ENCODE data around the gene NEU4. TPM values are rescaled to one million over a fixed set of nuclear protein-coding genes. Genes with fewer than 3 reads are reported as not detected.
"Not testable (repeated sequence)": the region's sequence is repeated elsewhere in the genome, so short reads cannot be mapped to it uniquely, and the experiment has no call there.

The NEU4 gene
- total and polyA plus RNA-seq, 2 of the 4 experiments (the other 2 are of a cell fraction), result not detected

DNA sequence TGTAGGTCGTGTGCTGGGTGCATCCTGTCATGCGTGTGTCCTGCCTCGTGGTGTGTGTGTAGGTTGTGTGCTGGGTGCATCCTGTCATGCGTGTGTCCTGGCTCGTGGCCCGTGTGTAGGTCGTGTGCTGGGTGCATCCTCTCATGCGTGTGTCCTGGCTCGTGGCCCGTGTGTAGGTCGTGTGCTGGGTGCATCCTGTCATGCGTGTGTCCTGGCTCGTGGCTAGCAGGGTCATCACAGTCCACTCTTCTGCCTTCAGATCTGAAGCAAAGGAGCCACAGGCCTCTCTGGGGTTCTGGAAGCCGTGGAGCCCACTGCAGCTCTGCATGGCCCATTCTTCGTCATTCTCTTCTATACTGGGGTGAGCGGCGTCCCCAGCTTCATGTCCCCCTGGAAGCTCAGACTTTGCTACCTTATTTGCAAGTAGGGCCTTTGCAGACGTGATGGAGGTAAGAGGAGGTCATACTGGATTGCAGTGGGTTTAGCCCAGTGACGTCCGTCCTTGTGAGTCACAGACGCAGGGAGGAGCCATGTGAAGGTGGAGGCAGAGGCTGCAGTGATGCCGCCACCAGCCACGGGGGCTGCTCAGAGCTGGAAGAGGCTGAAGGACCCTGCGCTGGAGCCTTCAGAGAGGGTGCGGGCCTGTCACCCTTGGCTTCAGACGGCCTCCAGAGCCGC, 11.1 kb downstream of the NEU4 start:
- H3K27me3 ChIP-seq (ENCODE audit: control insufficient read depth, insufficient read depth, low read length), result peaks cover 15% of the 10 kb centered on the region; the same call in 1 of the 2 replicates
- H2AK9ac ChIP-seq (replicated peaks; ENCODE audit: low read depth, low read length, poor library complexity); H2BK20ac ChIP-seq (ENCODE audit: low read depth, low read length); H3K23ac ChIP-seq (ENCODE audit: low read depth, low read length); CTCF ChIA-PET; H2BK5ac ChIP-seq (ENCODE audit: low read depth, low read length, poor library complexity, severe bottlenecking); H3K9ac ChIP-seq (ENCODE audit: low read depth, low read length); H2AFZ ChIP-seq (replicated peaks; ENCODE audit: low read length, poor library complexity); ATAC-seq (ENCODE audit: low read depth); H3K18ac ChIP-seq (ENCODE audit: low read depth, low read length); H4K91ac ChIP-seq (ENCODE audit: insufficient read depth, low read depth, low read length); H4K8ac ChIP-seq (ENCODE audit: low read depth in 2 of 2, low read length in 2 of 2); H3K4me1 ChIP-seq (ENCODE audit: control insufficient read depth, insufficient read depth, low read length); dilution Hi-C loops (cut with HindIII; ENCODE audit: low sequenced_read_pairs, unreplicated experiment); intact Hi-C loops (cut with micrococcal nuclease); H3K9me3 ChIP-seq (ENCODE audit: control insufficient read depth, insufficient read depth, low read length); in situ Hi-C loops (cut with MboI; ENCODE audit: low sequenced_read_pairs); DNase-seq; H3K4me2 ChIP-seq (ENCODE audit: low read depth, low read length); H3K4me3 ChIP-seq (ENCODE audit: insufficient read depth, low read depth, low read length); BruUV-seq (replicated peaks); H3K4ac ChIP-seq (ENCODE audit: low read depth, low read length); H3K56ac ChIP-seq (ENCODE audit: extremely low read depth, insufficient read depth, low read length); H2BK15ac ChIP-seq (ENCODE audit: low read depth, low read length); H3K9me1 ChIP-seq (ENCODE audit: insufficient read depth, low read length); H2BK120ac ChIP-seq (ENCODE audit: low read depth, low read length); H3K79me1 ChIP-seq (ENCODE audit: low read depth in 1 of 2, low read length in 2 of 2); POLR2A ChIA-PET (ENCODE audit: unreplicated experiment); H2AK5ac ChIP-seq (ENCODE audit: low read depth, low read length); H3K27ac ChIP-seq (ENCODE audit: insufficient read depth, low read length); H4K20me1 ChIP-seq (ENCODE audit: insufficient read depth, low read length); H3K14ac ChIP-seq (replicated peaks; ENCODE audit: low read depth, low read length); H3K36me3 ChIP-seq (ENCODE audit: control insufficient read depth, insufficient read depth, low read length); H4K5ac ChIP-seq (ENCODE audit: low read depth, low read length): not testable (repeated sequence)
- WGBS, 2 experiments (ENCODE audit: extremely low coverage in 2 of 2, insufficient read length in 1 of 2), result 73% methylated on average over 14 of the region's 27 CpGs; no CpG with 5 or more reads in 1 of the 2 experiments
